WTC11 (cell line): Measurements from ENCODE around the gene OPCML.

Experiments
- CTCF ChIP-seq: fragments of 200-600 bp; IDR thresholded peaks from 2 replicates; pipeline ENCODE4 v1.8.0; 2022; ENCODE audit warnings: antibody characterized with exemption
- ELF4 ChIP-seq: sonication (generic); formaldehyde crosslinking; IDR thresholded peaks from 2 replicates; pipeline ENCODE4 v1.8.1; 2022; ENCODE audit warnings: low read depth, mild to moderate bottlenecking, moderate library complexity, missing genetic modification reagents

- TF ChIP-seq CTCF (no peak), ELF4 (CRISPR knock-in tag) (no peak)
These were observed 858.1 kb downstream of the OPCML start for GRCh38 chr11:132674151-132674550.
